Psoas muscle (tissue), 8 donors: ENCODE measurements around the gene RFLNA. TPM values are rescaled to one million over a fixed set of nuclear protein-coding genes. Genes with fewer than 3 reads are reported as not detected.
A peak's percentile ranks its signal among the peaks of the same experiment; 100 is the strongest.

ENCODE experiments used
- ATAC-seq, 4 donors: fragments of 200-7000 bp; cut with Tn5 transposase; one replicate each; pipeline ENCODE4 v1.9.1; 2020; ENCODE audit warnings: moderate library complexity in 3 of 4, mild to moderate bottlenecking in 2 of 4
- DNase-seq, 2 donors: peaks; one replicate each; pipeline ENCODE4 v3.0.0-alpha.2; 2020
- H3K27ac ChIP-seq: fragments of 200-600 bp; one replicate; pipeline ENCODE4 v1.8.0; 2022
- H3K27me3 ChIP-seq, 3 donors: fragments of 200-600 bp in 1 of 3; one replicate each; pipeline versions ENCODE4 v1.6.1 to v1.8.0; 2013 to 2022; ENCODE audit warnings: low read length in 2 of 3, mild to moderate bottlenecking in 2 of 3, moderate library complexity in 1 of 3; ENCODE audit not compliant: insufficient read depth in 3 of 3
- H3K36me3 ChIP-seq, 2 donors: fragments of 200-600 bp in 1 of 2; one replicate each; pipeline versions ENCODE4 v1.6.1 to v1.8.0; 2013 to 2022; ENCODE audit warnings: low read depth in 1 of 2, mild to moderate bottlenecking in 1 of 2, moderate library complexity in 1 of 2; ENCODE audit not compliant: insufficient read depth in 1 of 2
- H3K4me1 ChIP-seq: fragments of 200-600 bp; one replicate; pipeline ENCODE4 v1.8.0; 2022
- H3K4me3 ChIP-seq: fragments of 200-600 bp; one replicate; pipeline ENCODE4 v1.8.0; 2022; ENCODE audit warnings: mild to moderate bottlenecking
- H3K9me3 ChIP-seq: fragments of 200-600 bp; one replicate; pipeline ENCODE4 v1.8.0; 2022
- CTCF ChIP-seq: fragments of 200-600 bp; IDR thresholded peaks from one replicate; pipeline ENCODE4 v1.8.0; 2022; ENCODE audit warnings: antibody characterized with exemption
- WGBS, 3 donors: extraction: QIAGEN DNeasy Blood & Tissue Kit; methylation state at CpG; one replicate each; pipeline versions ENCODE4 v1.1.6 to v1.1.7; 2013; 5-methylcytosine and 5-hydroxymethylcytosine counted together
- intact Hi-C, 2 donors: fragments of 100-400 bp; cut with DNase I; formaldehyde crosslinking; loops; one replicate each; pipeline versions ENCODE4 v1.11.0 to v1.14.2; 2022
- polyA plus RNA-seq, 3 donors: library from polyadenylated mRNA; stranded (reverse); fragments of 200-250 nt; gene quantifications; one replicate each; pipeline ENCODE4 v1.2.3, GENCODE V29; 2013
- total RNA-seq, 4 donors: library from RNA; stranded (reverse); fragmentation: NEBNext Ultra II Directional in 2 of 4; extraction: Animal tissue kit (Norgen Biotek cat#: 25700) in 2 of 4; gene quantifications; one replicate each; pipeline versions ENCODE4 v1.2.1 to v1.2.4, GENCODE V29; 2021 to 2023
- donor health status: healthy with polysubstance abuse.
- donor health status: DM: no; HTN: no; CAD: no; lungs with moderate emphysema.
- donor health status: Bipolar disorder and iron deficiency.
- donor health status: healthy.
- donor health status: DM: yes; HTN: yes; CAD: no.
- donor health status: DM: no; HTN: no; CAD: no.
- donor health status: DM: no; HTN: no; CAD: no.
- donor health status: DM: yes; HTN: yes; CAD: no.

RFLNA gene
- total and polyA plus RNA-seq, 7 donors: 0.38 to 7.8 (median 0.70) TPM

- H3K9me3 ChIP-seq: peaks cover 2% of the 10 kb centered on the region
- H3K36me3 ChIP-seq: no peaks in the 10 kb centered on the region
- H3K27ac ChIP-seq: peak overlapping the region; percentile 89
- ATAC-seq: peak; percentile 98 to 99 (median 99)
- 34 to 41% (median 36%) methylated on average over 21 of the region's 21 CpGs for WGBS, 3 donors
- peaks cover 0 to 2% (median 0%) of the 10 kb centered on the region in 3 donors for H3K27me3 ChIP-seq
- peaks cover 13% of the 10 kb centered on the region for H3K4me1 ChIP-seq
- DNase-seq: peak; percentile 59 to 86
- peak overlapping the region; percentile 50 for H3K4me3 ChIP-seq
- intact Hi-C loops: loop anchor here in 1 of 2 donors (5.0 to 10.0 kb wide), 2 partner anchors 58 to 135 kb away; no protein-coding TSS in a partner anchor
- TF ChIP-seq CTCF: no peak
These were observed 5.0 kb upstream of the RFLNA start for GRCh38 chr12:124289634-124290600.

DNA sequence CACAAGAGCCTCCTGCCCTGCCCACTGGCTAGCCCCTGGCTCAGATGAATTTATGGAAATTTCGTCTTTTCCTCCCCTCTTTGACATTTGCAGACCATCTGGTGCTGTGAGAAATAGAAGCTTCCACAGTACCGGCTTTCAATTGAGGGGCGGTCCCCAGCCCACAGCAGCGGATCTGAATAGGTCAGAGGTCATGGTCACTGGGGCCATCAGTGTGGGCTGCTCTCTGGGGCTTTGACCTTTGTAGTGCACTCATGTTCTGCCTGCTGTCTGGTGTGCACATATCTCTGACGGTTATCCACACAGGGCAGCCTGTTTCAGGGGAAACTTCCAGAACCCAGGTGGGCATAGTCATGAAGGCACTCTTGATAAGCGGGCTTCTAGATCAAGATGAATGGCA lies 2.5 kb upstream of the RFLNA start:
- H3K9me3 ChIP-seq: no peaks in the 10 kb centered on the region
- H3K4me1 ChIP-seq: peaks cover 24% of the 10 kb centered on the region
- 89 to 94% (median 93%) methylated on average over 6 of the region's 6 CpGs for WGBS, 3 donors
- no peaks in the 10 kb centered on the region for H3K36me3 ChIP-seq
- no peak overlapping the region for H3K4me3 ChIP-seq
- DNase-seq (no peak), ATAC-seq (no peak)
- peaks cover 0 to 4% (median 0%) of the 10 kb centered on the region in 3 donors for H3K27me3 ChIP-seq
- intact Hi-C loops: no loop called here
- no peak overlapping the region for H3K27ac ChIP-seq
- TF ChIP-seq CTCF: no peak

DNA sequence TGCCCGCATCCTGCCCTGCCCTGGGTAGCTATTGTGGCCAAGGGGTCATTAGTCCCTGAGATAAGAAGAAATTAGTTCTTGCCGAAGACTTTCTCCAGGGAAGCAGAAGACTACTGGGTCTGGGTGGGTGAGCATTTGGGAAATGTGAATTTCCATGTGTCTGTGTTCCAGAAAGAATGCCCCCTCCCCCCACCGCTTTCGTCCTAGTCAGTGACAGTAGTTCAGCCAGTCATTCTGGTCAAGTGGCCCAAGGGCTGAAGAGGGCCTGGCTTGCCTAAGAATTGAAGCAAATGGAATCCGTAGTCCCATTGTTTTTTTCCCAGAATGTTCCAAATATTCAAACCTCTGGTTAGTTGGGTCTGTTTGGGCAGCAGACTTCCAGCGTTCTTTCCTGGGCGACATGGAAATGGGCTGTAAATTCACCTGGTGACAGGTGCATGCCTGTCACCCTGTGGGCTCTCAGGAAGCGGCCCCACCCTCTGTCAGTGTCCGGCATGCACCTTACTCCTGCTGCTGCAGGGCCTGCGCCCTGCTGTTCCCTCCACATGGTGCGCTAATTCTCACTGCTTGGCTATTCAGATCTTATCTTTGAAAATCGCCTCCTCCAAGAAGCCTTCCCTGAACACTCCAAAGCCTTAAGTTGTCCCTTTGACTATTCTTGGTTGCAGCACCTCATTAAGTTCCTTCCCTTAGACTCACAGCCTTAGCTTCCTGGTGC lies 1.4 kb upstream of the RFLNA start:
- intact Hi-C loops: no loop called here
- no peaks in the 10 kb centered on the region for H3K9me3 ChIP-seq
- TF ChIP-seq CTCF: no peak
- H3K36me3 ChIP-seq: no peaks in the 10 kb centered on the region
- peaks cover 27% of the 10 kb centered on the region for H3K4me1 ChIP-seq
- ATAC-seq (no peak), DNase-seq (no peak)
- no peak overlapping the region for H3K27ac ChIP-seq
- 90 to 95% (median 92%) methylated on average over 12 of the region's 12 CpGs for WGBS, 3 donors
- peaks cover 0 to 5% (median 0%) of the 10 kb centered on the region in 3 donors for H3K27me3 ChIP-seq
- H3K4me3 ChIP-seq: no peak overlapping the region

DNA sequence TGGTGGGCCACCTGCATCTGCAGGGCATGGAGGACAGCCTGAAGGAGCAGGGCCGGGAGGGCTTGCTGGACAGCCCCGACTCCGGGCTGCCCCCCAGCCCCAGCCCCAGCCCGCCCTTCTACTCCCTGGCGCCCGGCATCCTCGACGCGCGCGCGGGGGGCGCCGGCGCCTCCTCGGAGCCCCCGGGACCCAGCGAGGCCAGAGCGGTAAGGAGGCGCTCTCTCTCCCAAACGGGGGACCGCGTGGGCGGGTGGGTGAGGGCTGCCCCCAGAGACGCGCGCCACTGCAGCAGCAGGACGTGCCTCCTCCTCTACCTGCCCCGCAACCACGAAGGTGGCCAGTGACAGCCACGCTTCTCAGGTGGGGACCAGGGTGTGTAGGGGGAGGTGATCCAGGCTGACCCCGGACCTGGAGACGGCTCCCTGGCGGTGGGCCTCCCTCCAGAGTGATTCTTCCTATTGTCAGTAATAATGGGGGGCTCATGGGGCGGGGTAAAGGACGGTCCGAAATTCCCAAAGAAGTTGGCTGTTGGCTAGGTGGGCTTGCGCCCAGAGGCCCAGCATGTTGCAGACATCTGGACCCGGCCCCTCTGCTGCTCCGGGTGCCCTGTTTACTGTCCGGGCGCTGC lies 652 bp downstream of the RFLNA start:
- Histone ChIP-seq H3K36me3 (no peaks in the 10 kb centered on the region), H3K9me3 (no peaks in the 10 kb centered on the region), H3K4me1 (peaks cover 14% of the 10 kb centered on the region), H3K27me3 (peaks cover 0 to 5% (median 0%) of the 10 kb centered on the region in 3 donors), H3K4me3 (peak overlapping the region; percentile 61), H3K27ac (no peak overlapping the region)
- ATAC-seq: peak in 2 of 4 donors; percentile 8 to 9
- TF ChIP-seq CTCF: no peak
- intact Hi-C loops: no loop called here
- WGBS, 3 donors: 7 to 9% (median 7%) methylated on average over 27 to 42 of the region's 42 CpGs
- DNase-seq: peak in 1 of 2 donors; percentile 41
